Duodenal mucosa (tissue), 2 donors: ENCODE measurements around the gene PPP2R1A.

Experiments used
- H3K27ac ChIP-seq: one replicate; pipeline ENCODE4 v1.7.0; 2013; ENCODE audit warnings: low read depth, low read length
- H3K27me3 ChIP-seq, 2 donors: one replicate each; pipeline ENCODE4 v1.7.0; 2013; ENCODE audit warnings: low read length in 2 of 2, control low read depth in 1 of 2; ENCODE audit not compliant: insufficient read depth in 2 of 2, control insufficient read depth in 1 of 2
- H3K36me3 ChIP-seq, 2 donors: one replicate each; pipeline ENCODE4 v1.7.0; 2013; ENCODE audit warnings: low read length in 2 of 2, control low read depth in 1 of 2; ENCODE audit not compliant: insufficient read depth in 2 of 2, control insufficient read depth in 1 of 2
- H3K4me1 ChIP-seq, 2 donors: one replicate each; pipeline ENCODE4 v1.7.0; 2013; ENCODE audit warnings: low read length in 2 of 2, control low read depth in 1 of 2; ENCODE audit not compliant: insufficient read depth in 2 of 2, control insufficient read depth in 1 of 2
- H3K4me3 ChIP-seq, 2 donors: one replicate each; pipeline ENCODE4 v1.7.0; 2013; ENCODE audit warnings: low read length in 2 of 2, low read depth in 1 of 2
- H3K9ac ChIP-seq, 2 donors: one replicate each; pipeline ENCODE4 v1.7.0; 2013; ENCODE audit warnings: low read length in 2 of 2, low read depth in 1 of 2
- H3K9me3 ChIP-seq, 2 donors: one replicate each; pipeline ENCODE4 v1.7.0; 2013; ENCODE audit warnings: low read length in 2 of 2, control low read depth in 1 of 2; ENCODE audit not compliant: control insufficient read depth in 1 of 2

The PPP2R1A gene

DNA sequence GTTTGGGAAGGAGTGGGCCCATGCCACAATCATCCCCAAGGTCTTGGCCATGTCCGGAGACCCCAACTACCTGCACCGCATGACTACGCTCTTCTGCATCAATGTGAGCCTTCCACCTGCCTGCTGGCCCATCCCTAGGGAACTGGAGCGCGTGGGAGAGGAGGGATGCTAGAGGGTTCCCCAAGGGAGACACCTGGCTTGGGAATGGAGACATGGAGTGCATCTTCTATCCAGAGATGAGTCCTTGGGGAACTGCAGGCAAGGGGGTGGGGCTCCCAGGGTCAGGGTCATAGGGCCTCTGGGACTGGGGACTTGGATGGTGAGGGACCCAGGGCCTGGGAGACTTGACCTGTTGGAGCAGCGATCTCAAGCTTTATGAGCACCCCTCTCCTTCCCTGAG is 31.2 kb downstream of the PPP2R1A start:
- Histone ChIP-seq H3K27me3 (no peaks in the 10 kb centered on the region), H3K36me3 (peaks cover 72 to 98% of the 10 kb centered on the region in 2 donors), H3K27ac (no peak overlapping the region), H3K9ac (no peak overlapping the region), H3K4me3 (no peak overlapping the region), H3K4me1 (no peaks in the 10 kb centered on the region), H3K9me3 (no peaks in the 10 kb centered on the region)

DNA sequence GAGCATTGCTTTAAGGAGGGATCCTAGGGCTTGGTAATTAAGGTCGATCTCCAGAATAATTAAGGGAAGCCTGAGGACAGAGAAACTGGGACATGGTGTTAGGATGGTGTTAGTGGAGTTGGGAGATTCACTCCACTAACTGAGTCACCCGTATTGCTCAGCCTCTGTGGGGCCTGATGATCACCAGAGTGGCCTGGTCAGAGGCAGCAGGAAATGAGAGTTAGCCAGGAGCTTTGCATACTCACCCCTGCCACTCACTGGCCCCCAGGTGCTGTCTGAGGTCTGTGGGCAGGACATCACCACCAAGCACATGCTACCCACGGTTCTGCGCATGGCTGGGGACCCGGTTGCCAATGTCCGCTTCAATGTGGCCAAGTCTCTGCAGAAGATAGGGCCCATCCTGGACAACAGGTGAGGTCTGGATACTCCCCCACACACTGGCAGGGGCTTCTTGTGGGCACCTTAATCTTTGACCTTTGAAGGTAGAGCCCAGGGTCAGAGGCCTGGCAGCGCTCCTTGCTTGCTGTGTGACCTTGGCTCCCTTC is 32.1 kb downstream of the PPP2R1A start:
- H3K9ac ChIP-seq = no peak overlapping the region
- no peaks in the 10 kb centered on the region for H3K27me3 ChIP-seq
- H3K27ac ChIP-seq = no peak overlapping the region
- H3K4me1 ChIP-seq = no peaks in the 10 kb centered on the region
- H3K36me3 ChIP-seq = peaks cover 75 to 98% of the 10 kb centered on the region in 2 donors
- H3K9me3 ChIP-seq = no peaks in the 10 kb centered on the region
- no peak overlapping the region for H3K4me3 ChIP-seq

DNA sequence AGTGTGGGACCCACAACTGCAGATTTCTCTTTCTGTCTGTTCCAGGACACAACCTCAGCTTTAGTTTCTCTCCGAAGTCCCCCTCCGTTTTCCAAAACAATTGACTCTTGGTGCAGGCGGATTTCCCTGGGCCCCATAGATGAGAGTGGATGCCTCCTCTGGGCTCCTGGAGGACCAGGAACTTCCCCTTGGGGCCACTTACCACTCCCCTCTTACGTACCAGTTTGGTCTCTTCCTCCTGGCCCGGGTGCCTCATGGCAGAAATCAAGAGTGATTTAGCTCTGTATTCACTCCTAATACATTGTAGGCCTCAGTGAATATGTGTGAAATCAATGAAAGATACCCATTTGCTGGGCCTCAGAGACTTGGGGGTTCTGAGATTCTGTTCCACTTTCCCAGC is 34.4 kb downstream of the PPP2R1A start:
- no peaks in the 10 kb centered on the region for H3K27me3 ChIP-seq
- H3K36me3 ChIP-seq = peaks cover 73 to 91% of the 10 kb centered on the region in 2 donors
- no peak overlapping the region for H3K4me3 ChIP-seq
- H3K27ac ChIP-seq = no peak overlapping the region
- H3K9ac ChIP-seq = no peak overlapping the region
- H3K9me3 ChIP-seq = no peaks in the 10 kb centered on the region
- H3K4me1 ChIP-seq = no peaks in the 10 kb centered on the region

DNA sequence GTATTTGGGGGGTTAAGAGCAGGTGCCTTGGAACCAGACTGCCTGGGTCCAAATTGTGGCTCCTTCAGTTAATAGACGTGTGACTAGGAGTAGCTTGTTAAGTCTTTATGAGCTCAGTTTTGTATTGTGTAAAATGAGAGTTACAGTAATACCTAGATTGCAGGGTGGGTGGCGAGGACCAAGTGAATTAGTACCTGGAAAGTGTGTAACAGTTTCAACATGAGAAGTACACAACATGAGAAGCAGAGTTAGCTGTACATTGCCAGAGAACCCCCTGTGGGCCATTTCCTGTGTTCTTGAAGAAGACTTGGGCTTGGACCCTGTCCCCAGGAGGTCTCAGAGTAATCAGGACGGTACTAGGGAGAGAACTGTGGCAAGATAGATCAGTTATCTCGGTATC is 36.8 kb downstream of the PPP2R1A start:
- no peaks in the 10 kb centered on the region for H3K27me3 ChIP-seq
- H3K36me3 ChIP-seq = peaks cover 55 to 67% of the 10 kb centered on the region in 2 donors
- no peak overlapping the region for H3K9ac ChIP-seq
- no peaks in the 10 kb centered on the region for H3K9me3 ChIP-seq
- H3K27ac ChIP-seq = no peak overlapping the region
- no peak overlapping the region for H3K4me3 ChIP-seq
- no peaks in the 10 kb centered on the region for H3K4me1 ChIP-seq

DNA sequence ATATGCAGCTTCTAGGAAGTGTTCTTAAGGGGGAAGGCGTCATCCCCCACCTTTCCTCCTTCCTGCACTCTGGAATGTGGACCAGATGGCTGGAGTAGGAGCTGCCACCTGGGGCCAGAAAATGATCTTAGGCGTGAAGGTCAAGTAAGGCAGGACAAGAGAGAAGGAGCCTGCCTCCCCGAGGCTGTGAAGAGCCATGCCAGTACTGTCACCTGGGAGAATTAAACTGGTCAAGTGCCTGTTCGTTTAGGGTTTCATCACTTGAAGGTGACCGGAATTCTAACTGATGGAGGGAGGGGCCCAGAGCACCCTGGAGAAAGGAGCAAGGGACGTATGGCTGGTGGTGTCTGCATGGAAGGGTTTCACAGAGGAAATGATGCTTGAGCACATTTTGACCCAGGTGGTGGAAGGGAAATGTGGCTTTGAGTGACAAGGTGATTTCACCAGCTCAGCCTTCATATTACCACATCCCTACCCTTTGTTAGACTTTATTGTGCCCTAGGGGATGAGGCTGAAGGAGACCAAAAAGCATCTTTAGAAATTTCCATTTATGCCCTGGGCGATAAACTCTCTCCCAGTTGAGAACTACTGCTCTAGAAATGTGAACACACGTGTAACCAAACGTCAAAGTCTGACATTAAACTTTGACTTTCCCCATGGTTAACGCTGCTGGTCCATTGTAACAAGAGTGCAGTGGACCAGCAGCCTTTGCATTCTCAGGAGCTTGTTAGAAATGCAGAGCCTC is 37.5 kb downstream of the PPP2R1A start:
- H3K4me1 ChIP-seq = no peaks in the 10 kb centered on the region
- H3K36me3 ChIP-seq = peaks cover 48 to 60% of the 10 kb centered on the region in 2 donors
- no peaks in the 10 kb centered on the region for H3K27me3 ChIP-seq
- no peak overlapping the region for H3K9ac ChIP-seq
- no peak overlapping the region for H3K27ac ChIP-seq
- no peak overlapping the region for H3K4me3 ChIP-seq
- H3K9me3 ChIP-seq = no peaks in the 10 kb centered on the region

DNA sequence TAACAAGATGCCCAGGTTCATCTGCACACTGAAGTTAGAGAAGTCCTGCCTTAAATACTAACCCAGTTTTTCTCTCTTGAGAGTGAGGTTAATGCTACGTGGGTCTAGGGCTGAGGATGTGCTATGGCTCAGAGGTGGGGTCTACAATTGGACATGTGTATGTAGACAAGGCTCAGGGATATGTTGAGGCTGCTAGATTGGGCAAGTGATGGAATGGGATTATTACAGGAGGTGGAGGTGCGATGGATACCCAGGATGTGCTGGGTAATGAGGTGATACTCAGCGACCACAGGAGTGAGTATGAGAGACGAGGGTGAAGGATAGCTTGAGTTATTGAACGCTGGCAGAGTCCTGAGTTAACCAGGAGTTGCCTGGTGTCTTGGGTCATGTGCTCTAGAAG is 38.1 kb downstream of the PPP2R1A start:
- Histone ChIP-seq H3K4me3 (no peak overlapping the region), H3K9ac (no peak overlapping the region), H3K27ac (no peak overlapping the region), H3K9me3 (no peaks in the 10 kb centered on the region), H3K27me3 (no peaks in the 10 kb centered on the region), H3K36me3 (peaks cover 42 to 54% of the 10 kb centered on the region in 2 donors), H3K4me1 (no peaks in the 10 kb centered on the region)

DNA sequence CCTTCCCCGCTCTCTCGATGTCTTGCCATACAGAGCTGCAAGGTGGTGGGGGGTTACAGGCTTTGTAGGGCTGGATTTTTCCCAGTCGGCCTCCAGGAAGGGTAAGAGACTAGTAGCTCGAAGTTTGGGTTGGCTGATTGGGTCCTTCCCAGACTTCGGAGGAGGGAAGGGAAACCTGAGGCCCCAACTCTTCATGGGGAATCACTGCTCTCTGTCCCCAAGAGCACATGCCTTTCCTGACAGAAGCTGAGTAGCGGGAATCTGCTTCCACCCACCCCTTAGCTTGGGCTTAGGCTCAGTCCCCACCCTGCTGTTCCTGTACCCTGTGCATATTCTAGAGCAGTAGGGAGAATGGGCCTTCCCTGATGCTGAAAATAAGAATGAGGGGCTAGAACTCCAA is 39.7 kb downstream of the PPP2R1A start:
- H3K36me3 ChIP-seq = peaks cover 27 to 38% of the 10 kb centered on the region in 2 donors
- H3K4me1 ChIP-seq = no peaks in the 10 kb centered on the region
- no peak overlapping the region for H3K27ac ChIP-seq
- no peak overlapping the region for H3K4me3 ChIP-seq
- H3K27me3 ChIP-seq = no peaks in the 10 kb centered on the region
- no peaks in the 10 kb centered on the region for H3K9me3 ChIP-seq
- no peak overlapping the region for H3K9ac ChIP-seq

DNA sequence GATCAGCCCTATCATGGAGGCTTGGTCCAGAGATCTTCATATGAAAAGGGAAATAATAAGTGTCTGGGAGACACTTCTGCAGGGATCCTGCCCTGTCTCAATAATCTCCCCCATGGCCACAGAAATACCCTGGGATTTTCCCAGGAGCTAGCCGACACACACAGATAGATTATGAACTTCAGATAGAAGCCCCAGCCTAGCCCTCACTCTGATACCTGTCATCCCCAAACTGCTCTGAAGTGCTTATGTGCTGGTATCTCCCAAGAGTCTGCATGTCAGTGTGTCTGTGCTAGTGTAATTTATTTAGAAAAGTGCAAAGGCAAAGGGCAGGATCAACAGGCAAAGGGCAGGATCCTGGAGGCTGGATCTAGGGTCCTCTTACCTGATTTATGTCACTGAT is 40.8 kb downstream of the PPP2R1A start:
- Histone ChIP-seq H3K36me3 (peaks cover 23 to 28% of the 10 kb centered on the region in 2 donors), H3K9ac (no peak overlapping the region), H3K4me1 (no peaks in the 10 kb centered on the region), H3K27me3 (no peaks in the 10 kb centered on the region), H3K9me3 (no peaks in the 10 kb centered on the region), H3K27ac (no peak overlapping the region), H3K4me3 (no peak overlapping the region)

DNA sequence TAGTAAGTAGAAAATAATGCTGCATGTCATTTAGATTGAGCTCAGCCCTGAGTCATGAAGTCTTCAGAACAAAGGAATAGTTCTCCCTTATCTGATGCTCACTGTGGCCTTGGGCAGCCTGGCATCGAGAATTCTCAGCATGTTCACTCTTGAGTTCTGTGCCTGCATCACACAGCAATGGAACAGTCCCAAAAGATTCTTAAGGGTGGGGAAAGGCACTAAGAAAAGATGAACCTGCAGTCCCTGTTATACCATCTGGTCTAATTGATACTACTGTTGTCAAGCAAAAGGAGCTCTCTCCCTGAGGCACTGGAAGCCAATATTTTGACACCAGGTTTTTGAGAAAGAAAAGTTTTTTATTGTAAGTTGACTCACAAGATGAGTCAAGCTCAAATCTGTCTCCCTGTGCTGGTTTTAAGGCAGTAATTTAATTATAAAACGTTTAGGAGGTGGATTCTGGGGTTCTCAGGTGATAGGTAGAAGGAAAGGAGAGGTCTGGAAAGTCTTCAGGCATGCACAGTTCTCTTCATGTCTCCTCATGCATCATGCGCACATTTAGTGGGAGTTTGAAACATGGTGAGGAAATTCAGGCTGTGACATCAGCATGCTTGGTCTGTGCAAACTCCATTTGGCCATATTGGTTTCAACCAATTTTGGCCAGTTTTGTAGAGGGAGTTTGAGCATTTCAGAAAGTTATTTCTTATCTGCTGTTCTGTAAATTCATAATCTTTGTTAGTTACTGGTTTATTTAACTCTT is 41.5 kb downstream of the PPP2R1A start:
- Histone ChIP-seq H3K4me3 (no peak overlapping the region), H3K27ac (no peak overlapping the region), H3K9ac (no peak overlapping the region), H3K36me3 (peaks cover 16 to 22% of the 10 kb centered on the region in 2 donors), H3K4me1 (no peaks in the 10 kb centered on the region), H3K27me3 (no peaks in the 10 kb centered on the region), H3K9me3 (no peaks in the 10 kb centered on the region)

DNA sequence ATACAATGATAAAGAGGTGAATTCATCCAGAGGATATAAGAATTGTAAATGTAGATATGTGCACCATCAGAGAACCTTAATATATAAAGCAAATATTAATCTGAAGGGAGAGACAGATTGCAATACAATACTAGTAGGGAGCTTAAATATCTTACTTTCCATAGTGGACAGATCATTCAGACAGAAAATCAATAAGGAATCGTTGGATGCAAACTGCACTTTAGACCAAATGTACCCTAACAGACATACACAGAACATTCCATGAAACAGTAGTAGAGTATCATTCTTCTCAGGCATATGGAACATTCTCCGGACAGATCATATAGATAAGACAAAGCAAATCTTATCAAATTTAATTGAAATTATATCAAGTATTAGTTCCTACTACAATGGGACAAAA is 44.6 kb downstream of the PPP2R1A start:
- Histone ChIP-seq H3K9ac (no peak overlapping the region), H3K4me3 (no peak overlapping the region), H3K36me3 (peaks cover 0 to 3% of the 10 kb centered on the region in 2 donors), H3K4me1 (no peaks in the 10 kb centered on the region), H3K9me3 (no peaks in the 10 kb centered on the region), H3K27ac (no peak overlapping the region), H3K27me3 (no peaks in the 10 kb centered on the region)
